GM12878 (cell line): Measurements from ENCODE around the gene STARD13. TPM values are rescaled to one million over a fixed set of nuclear protein-coding genes. Genes with fewer than 3 reads are reported as not detected.

Experiments used
- ATAC-seq: fragments of 200-7000 bp; cut with Tn5 transposase; 3 replicates; pipeline ENCODE4 v1.9.1; 2020; ENCODE audit warnings: mild to moderate bottlenecking, moderate library complexity
- BruUV-seq: library from RNA; stranded (reverse); fragments of 400-500 nt; replicated peaks from 2 replicates; lab custom pipeline; 2021; lab: Mats Ljungman, UMichigan
- CTCF ChIA-PET: fragments of 300-600 bp; sonication (Branson Sonifier 250); formaldehyde crosslinking; extraction: SDS; loops from one replicate; lab custom pipeline; 2021; ENCODE audit warnings: inconsistent platforms; lab: Yijun Ruan, JAX
- POLR2A ChIA-PET: fragments of 350-600 bp; formaldehyde crosslinking; extraction: SDS; loops from one replicate; lab custom pipeline; 2021; ENCODE audit warnings: inconsistent platforms; lab: Charles Lee
- RAD21 ChIA-PET: fragments of 300-600 bp; sonication (Branson Sonifier 250); formaldehyde crosslinking; loops from one replicate; lab custom pipeline; 2023; ENCODE audit warnings: antibody characterized with exemption; ENCODE audit not compliant: unreplicated experiment; lab: Charles Lee
- SMC1A ChIA-PET: fragments of 300-600 bp; sonication (Branson Sonifier 250); formaldehyde crosslinking; loops from one replicate; lab custom pipeline; 2023; ENCODE audit not compliant: unreplicated experiment, uncharacterized antibody; lab: Charles Lee
- DNase-seq: peaks from one replicate; pipeline ENCODE4 v3.0.0-alpha.2; 2011; ENCODE audit warnings: low read depth, low spot score
- FAIRE-seq: peaks from 3 replicates; lab custom pipeline; 2011; peaks lifted over from hg19 to GRCh38; lab: Jason Lieb, UNC
- H2AFZ ChIP-seq: 2 replicates; pipeline ENCODE4 v1.6.0; 2011; ENCODE audit warnings: low read depth, low read length, control low read depth; ENCODE audit not compliant: control insufficient read depth
- H3K27ac ChIP-seq: 2 replicates; pipeline ENCODE4 v1.5.1; 2011; ENCODE audit warnings: control low read depth; ENCODE audit not compliant: control insufficient read depth, insufficient read depth
- H3K27me3 ChIP-seq, 2 experiments: replicated peaks in 1 of 2; 2 replicates each; pipeline versions ENCODE4 v1.6.0 to v1.6.1; 2011; ENCODE audit warnings: low read length in 1 of 2; ENCODE audit not compliant: control insufficient read depth in 2 of 2, insufficient read depth in 2 of 2
- H3K36me3 ChIP-seq, 2 experiments: 2 replicates each; pipeline ENCODE4 v1.5.1; 2011; ENCODE audit warnings: low read length in 1 of 2; ENCODE audit not compliant: control insufficient read depth in 2 of 2, insufficient read depth in 2 of 2
- H3K4me1 ChIP-seq: 2 replicates; pipeline ENCODE4 v1.6.1; 2011; ENCODE audit warnings: mild to moderate bottlenecking, low read length, moderate library complexity, mixed read lengths; ENCODE audit not compliant: control insufficient read depth, insufficient read depth
- H3K4me2 ChIP-seq: 2 replicates; pipeline ENCODE4 v1.6.0; 2011; ENCODE audit warnings: control low read depth; ENCODE audit not compliant: control insufficient read depth, insufficient read depth
- H3K4me3 ChIP-seq: fragments of 200-600 bp; sonication (generic); 2 replicates; pipeline ENCODE4 v1.5.1; 2016
- H3K79me2 ChIP-seq: 2 replicates; pipeline ENCODE4 v1.6.0; 2011; ENCODE audit warnings: low read length; ENCODE audit not compliant: control insufficient read depth, insufficient read depth
- H3K9ac ChIP-seq: 2 replicates; pipeline ENCODE4 v1.8.0; 2011; ENCODE audit warnings: low read length, control low read depth, mixed read lengths; ENCODE audit not compliant: control insufficient read depth, insufficient read depth
- H3K9me3 ChIP-seq: replicated peaks from 3 replicates; pipeline ENCODE4 v1.5.1; 2011; ENCODE audit warnings: mild to moderate bottlenecking, low read length; ENCODE audit not compliant: control insufficient read depth, insufficient read depth
- H4K20me1 ChIP-seq: 2 replicates; pipeline ENCODE4 v1.6.0; 2011; ENCODE audit not compliant: control insufficient read depth, insufficient read depth
- BHLHE40 ChIP-seq, 2 experiments: fragments of 450-650 bp in 1 of 2; IDR thresholded peaks; 2 replicates each; pipeline ENCODE4 v1.6.1; 2011 to 2017; ENCODE audit warnings: low read depth in 2 of 2, borderline replicate concordance in 1 of 2, improper control_type of control experiment in 1 of 2, low read length in 1 of 2, mild to moderate bottlenecking in 1 of 2
- GATAD2B ChIP-seq: fragments of 450-650 bp; conservative IDR thresholded peaks from 2 replicates; pipeline ENCODE4 v1.6.1; 2017; ENCODE audit warnings: low read depth, mild to moderate bottlenecking, moderate library complexity
- SUZ12 ChIP-seq: fragments of 200-600 bp; sonication (generic); IDR thresholded peaks from one replicate; pipeline ENCODE4 v1.6.1; 2018; ENCODE audit warnings: antibody characterized with exemption, mild to moderate bottlenecking; ENCODE audit not compliant: unreplicated experiment
- TAF1 ChIP-seq: IDR thresholded peaks from 2 replicates; pipeline ENCODE4 v1.6.1; 2011; ENCODE audit warnings: mild to moderate bottlenecking, low read depth, low read length, borderline replicate concordance
- TBL1XR1 ChIP-seq: IDR thresholded peaks from 2 replicates; pipeline ENCODE4 v1.6.1; 2012; ENCODE audit warnings: low read depth, low read length, improper control_type of control experiment
- ZNF217 ChIP-seq: fragments of 450-650 bp; IDR thresholded peaks from 2 replicates; pipeline ENCODE4 v1.6.1; 2017; ENCODE audit warnings: antibody characterized with exemption, mild to moderate bottlenecking
- ZNF24 ChIP-seq: fragments of 450-650 bp; IDR thresholded peaks from 2 replicates; pipeline ENCODE4 v1.6.1; 2017; ENCODE audit warnings: antibody characterized with exemption, mild to moderate bottlenecking
- WGBS: methylation state at CpG from one replicate; pipeline ENCODE4 v1.1.6; 2016; ENCODE audit warnings: low lambda C conversion rate; ENCODE audit not compliant: insufficient replicate concordance, insufficient coverage; ENCODE audit errors: missing lambda C conversion rate; 5-methylcytosine and 5-hydroxymethylcytosine counted together
- in situ Hi-C: fragments of 300-500 bp; cut with MboI; formaldehyde crosslinking; loops from 9 replicates; pipeline ENCODE4 v1.14.3; 2018; ENCODE audit warnings: mixed read lengths
- intact Hi-C: fragments of 100-400 bp; cut with micrococcal nuclease; formaldehyde crosslinking; loops from one replicate; pipeline ENCODE4 v1.14.2; 2022; ENCODE audit not compliant: unreplicated experiment
- polyA plus RNA-seq, 11 experiments: library from polyadenylated mRNA; depleted of rRNA in 4 of 11; unstranded in 6 of 11; stranded (reverse) in 5 of 11; fragments of >200 nt; fragmentation: Nextera tagmentation in 4 of 11; fragmentation: Illumina TruSeq in 1 of 11; extraction: Ambion mirVana in 4 of 11; extraction: Trizol in 1 of 11; gene quantifications; 1 replicate in 1 of 11; 2 replicates in 10 of 11; pipeline versions ENCODE4 v1.2.1 to v1.2.3, GENCODE V29; 2011 to 2016; ENCODE audit warnings: inconsistent platforms in 2 of 11, missing spikeins in 2 of 11, low read depth in 1 of 11
- total RNA-seq, 4 experiments: library from RNA; depleted of rRNA in 3 of 4; stranded (reverse); fragments of >200 nt in 3 of 4; fragmentation: Illumina TruSeq in 1 of 4; extraction: Trizol in 1 of 4; gene quantifications; 2 replicates each; pipeline versions ENCODE4 v1.2.1 to v1.2.3, GENCODE V29; 2013 to 2021
- TF ChIP-seq, protein P1 (sequence below), 3 experiments: IDR thresholded peaks in 2 of 3; conservative IDR thresholded peaks in 1 of 3; 2 replicates each; pipeline ENCODE4 v1.5.1; 2011; ENCODE audit warnings: low read depth in 3 of 3, low read length in 3 of 3, mild to moderate bottlenecking in 3 of 3, control low read depth in 2 of 3, moderate library complexity in 2 of 3, inconsistent platforms in 1 of 3, mixed read lengths in 1 of 3; ENCODE audit not compliant: control insufficient read depth in 2 of 3, insufficient read depth in 1 of 3; ENCODE audit errors: extremely low read depth in 1 of 3
- TF ChIP-seq, protein P2 (sequence below): fragments of 450-650 bp; IDR thresholded peaks from 2 replicates; pipeline ENCODE4 v1.6.1; 2018; ENCODE audit warnings: borderline replicate concordance, mild to moderate bottlenecking; ENCODE audit not compliant: partially characterized antibody
- TF ChIP-seq, protein P3 (sequence below): fragments of 450-650 bp; IDR thresholded peaks from 2 replicates; pipeline ENCODE4 v1.6.1; 2017; ENCODE audit warnings: mild to moderate bottlenecking, low read depth, inconsistent platforms; ENCODE audit not compliant: poor library complexity, severe bottlenecking

The STARD13 gene
- total and polyA plus RNA-seq, 10 of the 15 experiments (the other 5 are each of a cell fraction or from before 2014, with no cell fraction given) = 4.0 to 41.6 (median 10.1) TPM

DNA sequence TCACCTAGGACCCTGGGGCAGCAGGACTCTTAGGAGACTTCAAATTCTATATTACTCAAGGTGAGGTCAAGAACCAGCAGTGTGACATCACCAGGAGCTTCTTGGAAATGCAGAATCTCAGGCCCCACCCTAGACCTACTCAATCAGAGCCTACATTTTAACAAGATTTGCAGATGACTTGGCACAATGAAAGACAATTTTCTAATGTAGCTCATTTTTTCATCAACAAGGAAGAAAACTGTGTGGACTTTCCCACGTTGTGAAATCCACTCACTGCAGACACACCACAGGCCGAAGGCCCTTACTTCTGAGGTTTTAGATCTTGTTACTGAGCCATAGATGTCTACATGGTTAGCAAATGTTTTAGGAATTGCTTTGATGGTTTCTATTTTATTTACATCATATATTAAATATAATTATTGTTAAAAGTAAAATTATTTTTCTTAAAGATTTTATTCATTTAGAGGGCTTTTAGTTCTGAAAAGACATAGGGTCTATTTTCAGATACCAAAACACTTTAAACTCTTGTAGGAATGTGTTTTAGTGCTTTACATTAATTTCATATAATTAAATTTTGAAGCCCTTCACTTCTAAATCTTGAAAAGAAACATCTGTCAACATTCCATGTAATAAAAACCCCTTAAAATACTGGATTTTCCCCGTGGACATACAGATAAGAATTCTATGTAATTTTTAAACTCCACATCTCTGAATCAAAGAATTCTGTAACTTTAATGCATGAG lies 18.5 kb upstream of the STARD13 start (continued):
- TF ChIP-seq, protein P1, sequence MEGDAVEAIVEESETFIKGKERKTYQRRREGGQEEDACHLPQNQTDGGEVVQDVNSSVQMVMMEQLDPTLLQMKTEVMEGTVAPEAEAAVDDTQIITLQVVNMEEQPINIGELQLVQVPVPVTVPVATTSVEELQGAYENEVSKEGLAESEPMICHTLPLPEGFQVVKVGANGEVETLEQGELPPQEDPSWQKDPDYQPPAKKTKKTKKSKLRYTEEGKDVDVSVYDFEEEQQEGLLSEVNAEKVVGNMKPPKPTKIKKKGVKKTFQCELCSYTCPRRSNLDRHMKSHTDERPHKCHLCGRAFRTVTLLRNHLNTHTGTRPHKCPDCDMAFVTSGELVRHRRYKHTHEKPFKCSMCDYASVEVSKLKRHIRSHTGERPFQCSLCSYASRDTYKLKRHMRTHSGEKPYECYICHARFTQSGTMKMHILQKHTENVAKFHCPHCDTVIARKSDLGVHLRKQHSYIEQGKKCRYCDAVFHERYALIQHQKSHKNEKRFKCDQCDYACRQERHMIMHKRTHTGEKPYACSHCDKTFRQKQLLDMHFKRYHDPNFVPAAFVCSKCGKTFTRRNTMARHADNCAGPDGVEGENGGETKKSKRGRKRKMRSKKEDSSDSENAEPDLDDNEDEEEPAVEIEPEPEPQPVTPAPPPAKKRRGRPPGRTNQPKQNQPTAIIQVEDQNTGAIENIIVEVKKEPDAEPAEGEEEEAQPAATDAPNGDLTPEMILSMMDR (IDR thresholded peaks at IDR 0.05 in 2 of 3, conservative IDR thresholded peaks at IDR 0.05 in 1 of 3; ENCODE audit: control insufficient read depth in 2 of 3, extremely low read depth in 1 of 3, insufficient read depth in 1 of 3, low read depth in 3 of 3, low read length in 3 of 3) = no peak
- TF ChIP-seq BHLHE40 (IDR thresholded peaks at IDR 0.05; ENCODE audit: borderline replicate concordance in 1 of 2, low read depth in 2 of 2, low read length in 1 of 2) = no peak
- no peak for TF ChIP-seq GATAD2B
- no peak for TF ChIP-seq TAF1
- TF ChIP-seq, protein P2, sequence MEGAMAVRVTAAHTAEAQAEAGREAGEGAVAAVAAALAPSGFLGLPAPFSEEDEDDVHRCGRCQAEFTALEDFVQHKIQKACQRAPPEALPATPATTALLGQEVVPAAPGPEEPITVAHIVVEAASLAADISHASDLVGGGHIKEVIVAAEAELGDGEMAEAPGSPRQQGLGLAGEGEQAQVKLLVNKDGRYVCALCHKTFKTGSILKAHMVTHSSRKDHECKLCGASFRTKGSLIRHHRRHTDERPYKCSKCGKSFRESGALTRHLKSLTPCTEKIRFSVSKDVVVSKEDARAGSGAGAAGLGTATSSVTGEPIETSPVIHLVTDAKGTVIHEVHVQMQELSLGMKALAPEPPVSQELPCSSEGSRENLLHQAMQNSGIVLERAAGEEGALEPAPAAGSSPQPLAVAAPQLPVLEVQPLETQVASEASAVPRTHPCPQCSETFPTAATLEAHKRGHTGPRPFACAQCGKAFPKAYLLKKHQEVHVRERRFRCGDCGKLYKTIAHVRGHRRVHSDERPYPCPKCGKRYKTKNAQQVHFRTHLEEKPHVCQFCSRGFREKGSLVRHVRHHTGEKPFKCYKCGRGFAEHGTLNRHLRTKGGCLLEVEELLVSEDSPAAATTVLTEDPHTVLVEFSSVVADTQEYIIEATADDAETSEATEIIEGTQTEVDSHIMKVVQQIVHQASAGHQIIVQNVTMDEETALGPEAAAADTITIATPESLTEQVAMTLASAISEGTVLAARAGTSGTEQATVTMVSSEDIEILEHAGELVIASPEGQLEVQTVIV = no peak
- TF ChIP-seq, all 136 proteins: peak for 0

DNA sequence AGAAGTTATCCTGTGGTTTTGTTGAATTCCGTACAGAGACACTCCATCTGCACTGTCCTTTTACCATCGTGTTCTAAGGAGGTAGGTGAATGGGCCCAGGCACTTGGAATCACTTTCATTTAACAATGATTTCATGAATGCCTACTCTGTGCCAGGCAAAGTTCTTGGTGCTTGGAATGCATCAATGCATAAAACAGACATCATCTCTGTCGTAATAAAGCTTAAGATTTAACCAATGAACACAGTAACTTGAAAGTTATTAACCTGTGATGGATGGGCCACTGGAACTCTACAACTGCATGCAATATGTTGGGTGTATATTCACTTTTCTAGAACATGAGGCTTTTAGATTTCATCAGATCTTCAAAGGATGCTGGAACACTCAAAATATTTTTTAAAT lies 14.1 kb upstream of the STARD13 start:
- Histone ChIP-seq H3K36me3 (no peaks in the 10 kb centered on the region), H3K9me3 (no peaks in the 10 kb centered on the region), H3K4me1 (no peaks in the 10 kb centered on the region), H3K27me3 (no peaks in the 10 kb centered on the region), H2AFZ (no peak overlapping the region), H3K79me2 (no peaks in the 10 kb centered on the region), H3K4me3 (no peak overlapping the region), H3K4me2 (no peak overlapping the region), H3K9ac (no peak overlapping the region), H4K20me1 (no peaks in the 10 kb centered on the region), H3K27ac (no peak overlapping the region)
- in situ Hi-C loops = no loop called here
- FAIRE-seq (no peak), ATAC-seq (no peak), DNase-seq (no peak)
- intact Hi-C loops = no loop called here
- POLR2A ChIA-PET = no interaction called here
- RAD21 ChIA-PET = no interaction called here
- CTCF ChIA-PET = no interaction called here
- no TSS peak for BruUV-seq
- SMC1A ChIA-PET = no interaction called here
- WGBS = 50% methylated on average over 3 of the region's 3 CpGs
- TF ChIP-seq SUZ12 (no peak), ZNF24 (no peak), ZNF217 (no peak), TBL1XR1 (no peak)
- TF ChIP-seq, protein P3, sequence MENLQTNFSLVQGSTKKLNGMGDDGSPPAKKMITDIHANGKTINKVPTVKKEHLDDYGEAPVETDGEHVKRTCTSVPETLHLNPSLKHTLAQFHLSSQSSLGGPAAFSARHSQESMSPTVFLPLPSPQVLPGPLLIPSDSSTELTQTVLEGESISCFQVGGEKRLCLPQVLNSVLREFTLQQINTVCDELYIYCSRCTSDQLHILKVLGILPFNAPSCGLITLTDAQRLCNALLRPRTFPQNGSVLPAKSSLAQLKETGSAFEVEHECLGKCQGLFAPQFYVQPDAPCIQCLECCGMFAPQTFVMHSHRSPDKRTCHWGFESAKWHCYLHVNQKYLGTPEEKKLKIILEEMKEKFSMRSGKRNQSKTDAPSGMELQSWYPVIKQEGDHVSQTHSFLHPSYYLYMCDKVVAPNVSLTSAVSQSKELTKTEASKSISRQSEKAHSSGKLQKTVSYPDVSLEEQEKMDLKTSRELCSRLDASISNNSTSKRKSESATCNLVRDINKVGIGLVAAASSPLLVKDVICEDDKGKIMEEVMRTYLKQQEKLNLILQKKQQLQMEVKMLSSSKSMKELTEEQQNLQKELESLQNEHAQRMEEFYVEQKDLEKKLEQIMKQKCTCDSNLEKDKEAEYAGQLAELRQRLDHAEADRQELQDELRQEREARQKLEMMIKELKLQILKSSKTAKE = no peak
